ENCODE data around the gene C20orf204. TPM values are rescaled to one million over a fixed set of nuclear protein-coding genes. Genes with fewer than 3 reads are reported as not detected.

C20orf204 gene
- total RNA-seq, 2 donors from 2014 or later = 12.8 to 21.5 TPM

DNA sequence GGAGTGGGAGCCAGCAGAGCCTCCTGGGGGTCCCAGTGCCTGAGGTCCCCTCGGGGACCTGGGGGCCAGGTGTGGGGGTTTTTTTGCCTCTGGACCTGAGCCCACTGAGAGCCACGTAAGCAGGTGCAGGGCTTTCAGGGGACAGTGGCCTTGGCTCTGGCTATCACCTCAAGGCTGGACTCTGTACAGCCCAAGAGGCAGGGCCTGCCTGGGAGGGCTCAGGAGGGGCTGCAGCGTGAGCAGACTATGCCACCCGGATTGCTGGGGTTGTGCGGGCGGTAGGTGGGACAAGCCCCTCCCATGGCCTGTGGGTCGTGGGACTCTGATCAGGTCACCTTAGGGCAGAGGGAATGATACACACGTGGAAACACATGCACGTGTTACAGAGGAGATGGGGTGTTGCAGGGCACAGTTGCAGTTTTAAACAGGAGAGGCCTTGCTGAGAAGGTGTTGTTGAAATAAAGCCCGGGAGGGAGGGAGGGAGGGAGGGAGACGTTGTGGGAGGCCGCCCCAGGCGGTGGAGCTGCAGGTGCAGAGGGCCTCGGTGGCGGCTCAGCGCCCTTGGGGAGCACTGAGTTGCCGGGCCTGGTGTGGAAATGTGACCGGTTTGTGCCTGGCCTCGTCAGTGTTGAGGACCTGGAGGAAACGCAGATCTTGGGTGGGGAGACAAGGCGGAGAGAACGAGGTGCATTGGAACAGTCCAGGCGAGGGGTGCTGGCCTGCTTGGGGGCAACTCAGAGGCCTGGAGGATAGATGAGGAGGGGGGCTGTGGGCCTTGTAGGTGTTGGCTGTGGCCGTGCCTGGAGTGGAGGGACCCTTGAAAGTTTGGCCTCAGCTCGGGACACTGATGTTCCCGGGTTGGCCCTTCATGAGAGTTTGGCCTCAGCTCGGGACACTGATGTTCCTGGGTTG is 29.3 kb downstream of the C20orf204 start:
- no peak for ATAC-seq (replicated peaks)
- Mint-ChIP-seq H3K9me3 (no peaks in the 10 kb centered on the region), H3K27ac (peak overlapping the region; percentile 90), H3K36me3 (ENCODE audit: low read depth) (peaks cover 5% of the 10 kb centered on the region), H3K4me3 (peak overlapping the region; percentile 89), H3K27me3 (no peaks in the 10 kb centered on the region), H3K4me1 (peaks cover 32% of the 10 kb centered on the region)

DNA sequence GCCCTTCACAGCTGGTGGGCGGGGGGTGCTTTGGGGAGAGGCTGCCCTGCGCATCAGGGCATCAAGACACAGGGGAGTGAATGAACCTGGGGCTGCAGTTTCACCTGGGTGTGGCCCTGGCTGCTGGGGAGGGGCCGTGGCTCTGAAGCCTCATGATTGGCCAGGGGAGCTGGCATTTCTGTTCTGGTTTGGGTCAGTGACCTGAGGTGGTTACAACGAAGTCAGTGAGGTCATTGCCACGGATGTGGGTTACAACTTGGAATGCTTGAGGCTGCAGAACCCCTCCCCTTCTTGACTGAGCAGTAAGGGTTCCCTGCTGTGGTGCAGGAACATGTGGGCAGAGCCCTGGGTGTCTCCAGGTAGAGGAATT is 30.0 kb downstream of the C20orf204 start:
- peak overlapping the region; percentile 89 for H3K4me3 Mint-ChIP-seq
- ATAC-seq (replicated peaks) = peak; percentile 80
- H3K27me3 Mint-ChIP-seq = no peaks in the 10 kb centered on the region
- no peaks in the 10 kb centered on the region for H3K9me3 Mint-ChIP-seq
- H3K4me1 Mint-ChIP-seq = peaks cover 32% of the 10 kb centered on the region
- peaks cover 5% of the 10 kb centered on the region for H3K36me3 Mint-ChIP-seq (ENCODE audit: low read depth)
- peak overlapping the region; percentile 90 for H3K27ac Mint-ChIP-seq

DNA sequence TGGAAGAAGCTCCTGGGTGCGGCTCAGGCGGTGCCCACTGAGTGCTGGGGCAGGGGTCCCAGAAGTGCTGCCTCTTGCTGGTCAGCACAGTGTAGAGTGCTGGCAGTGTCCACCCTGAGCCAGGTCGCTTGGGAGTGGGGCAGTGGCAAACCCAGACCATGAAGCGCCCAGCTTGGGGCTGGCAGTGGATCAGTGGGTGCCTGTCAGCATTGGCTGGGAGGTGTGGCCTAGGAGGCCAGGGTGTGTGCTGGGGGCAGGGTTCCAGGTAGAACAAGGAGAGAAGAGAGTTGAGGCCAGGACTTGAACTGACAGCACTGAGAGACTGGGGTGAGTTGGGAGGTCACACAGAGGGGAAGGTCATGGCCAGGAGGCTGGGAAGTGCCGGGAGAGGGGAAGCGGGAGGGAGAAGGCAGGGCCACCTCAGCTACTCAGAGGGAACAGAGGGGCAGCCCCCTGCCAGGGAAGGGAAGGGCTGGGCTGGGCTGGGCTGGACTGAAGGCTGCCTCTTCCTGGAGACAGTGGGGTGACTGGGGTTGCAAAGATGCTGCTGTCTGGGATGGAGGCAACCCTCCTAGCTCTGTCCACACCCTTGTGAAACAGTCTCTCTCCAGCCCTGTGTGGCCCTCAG is 31.1 kb downstream of the C20orf204 start:
- Mint-ChIP-seq H3K27ac (peak overlapping the region; percentile 28), H3K36me3 (ENCODE audit: low read depth) (peaks cover 5% of the 10 kb centered on the region), H3K9me3 (no peaks in the 10 kb centered on the region), H3K4me3 (peak overlapping the region; percentile 20), H3K27me3 (no peaks in the 10 kb centered on the region), H3K4me1 (peaks cover 32% of the 10 kb centered on the region)
- ATAC-seq (replicated peaks) = no peak

DNA sequence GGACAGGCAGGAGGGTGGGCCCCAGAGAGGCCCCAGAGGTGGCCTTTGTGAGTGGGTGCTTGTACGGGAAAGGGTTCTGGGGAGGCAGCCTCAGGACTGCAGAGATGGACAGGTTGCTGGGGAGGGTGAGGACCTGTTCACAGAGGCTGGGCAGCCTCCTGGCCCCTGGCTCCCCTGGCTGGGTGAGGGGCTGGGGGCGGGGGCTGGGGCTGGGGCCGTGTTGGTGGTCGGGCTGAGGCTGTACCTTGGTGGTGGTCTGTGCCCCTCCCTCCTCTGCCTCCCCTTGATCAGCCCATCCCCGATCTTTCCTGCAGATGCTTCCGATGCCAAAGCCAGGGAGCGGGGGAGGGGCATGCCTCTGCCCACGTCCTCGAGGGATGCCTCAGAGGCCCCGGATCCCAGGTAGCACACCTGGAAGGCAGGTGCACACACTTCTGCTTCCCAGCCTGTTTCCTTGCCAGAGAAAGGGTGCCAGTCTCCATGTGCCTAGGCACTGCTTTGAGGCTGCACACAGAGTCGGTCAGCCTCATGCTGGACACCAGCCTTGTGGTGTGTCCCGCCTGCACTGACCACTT is 31.8 kb downstream of the C20orf204 start:
- H3K27me3 Mint-ChIP-seq = no peaks in the 10 kb centered on the region
- H3K4me3 Mint-ChIP-seq = no peak overlapping the region
- H3K9me3 Mint-ChIP-seq = no peaks in the 10 kb centered on the region
- H3K36me3 Mint-ChIP-seq (ENCODE audit: low read depth) = peaks cover 5% of the 10 kb centered on the region
- H3K27ac Mint-ChIP-seq = peak overlapping the region; percentile 25
- no peak for ATAC-seq (replicated peaks)
- peaks cover 32% of the 10 kb centered on the region for H3K4me1 Mint-ChIP-seq

DNA sequence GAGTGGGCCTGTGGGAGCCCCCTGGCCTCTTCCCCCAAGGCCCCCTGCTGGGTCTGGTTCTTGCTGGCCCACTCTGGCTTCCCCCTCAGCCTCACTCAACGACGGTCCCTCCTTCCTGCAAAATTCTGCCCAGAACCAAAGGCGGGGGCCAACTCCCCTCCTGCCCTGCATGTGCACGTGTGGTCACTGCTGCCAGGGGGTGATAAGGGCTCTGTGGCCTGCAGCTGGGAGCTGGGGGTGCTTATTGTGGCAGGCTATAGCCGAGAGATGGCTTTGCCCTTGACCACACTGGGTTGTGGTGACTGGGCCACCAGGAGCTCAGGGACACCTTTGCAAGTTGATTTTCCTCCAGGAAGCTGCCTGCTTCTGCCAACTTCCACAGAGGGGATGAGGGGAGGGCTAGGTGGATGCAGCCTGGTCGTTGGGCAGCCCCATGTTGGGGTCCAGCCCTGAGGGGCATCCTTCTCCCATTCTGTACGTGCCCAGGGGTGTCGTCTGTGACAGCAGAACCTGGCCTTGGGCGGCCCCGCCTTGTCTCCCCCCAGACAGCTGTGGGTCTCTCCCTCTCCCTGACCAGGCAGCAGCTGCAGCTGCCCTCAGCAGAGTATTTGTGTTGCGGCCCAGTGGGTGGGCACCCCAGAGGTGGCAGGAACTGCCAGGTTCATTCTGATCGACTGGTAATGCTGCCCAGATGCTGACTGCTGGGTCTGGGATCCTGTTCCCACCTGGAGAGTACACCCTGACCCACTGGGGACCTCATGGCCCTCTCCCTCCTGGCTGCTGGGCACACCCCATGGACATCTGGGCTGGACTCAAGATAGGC is 32.6 kb downstream of the C20orf204 start:
- Mint-ChIP-seq H3K4me1 (peaks cover 32% of the 10 kb centered on the region), H3K9me3 (no peaks in the 10 kb centered on the region)

DNA sequence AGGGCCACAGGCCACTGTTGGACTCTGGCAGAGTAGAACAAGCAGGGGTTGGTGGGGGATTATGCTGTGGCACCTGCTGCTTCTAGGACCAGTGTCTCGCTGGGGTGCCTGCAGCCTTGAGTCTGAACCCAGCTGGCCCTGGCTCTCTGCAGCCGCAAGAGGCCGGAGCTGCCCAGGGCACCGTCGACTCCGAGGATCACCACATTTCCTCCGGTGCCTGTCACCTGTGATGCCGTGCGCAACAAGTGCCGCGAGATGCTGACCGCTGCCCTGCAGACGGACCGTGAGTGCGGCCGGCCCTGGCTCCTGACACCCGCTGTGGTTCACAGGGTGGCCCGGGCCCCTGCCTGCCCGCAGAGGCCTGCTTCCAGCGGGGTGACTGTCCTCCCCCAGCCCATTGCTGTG is 33.2 kb downstream of the C20orf204 start:
- Mint-ChIP-seq H3K9me3 (no peaks in the 10 kb centered on the region), H3K36me3 (ENCODE audit: low read depth) (peaks cover 11% of the 10 kb centered on the region), H3K4me3 (no peak overlapping the region), H3K27me3 (no peaks in the 10 kb centered on the region), H3K4me1 (peaks cover 26% of the 10 kb centered on the region), H3K27ac (no peak overlapping the region)
- ATAC-seq (replicated peaks) = no peak

More for the DNA sequence above, 32.6 kb downstream of the C20orf204 start:
- no peak overlapping the region for H3K4me3 Mint-ChIP-seq
- no peak for ATAC-seq (replicated peaks)
- no peaks in the 10 kb centered on the region for H3K27me3 Mint-ChIP-seq
- H3K36me3 Mint-ChIP-seq (ENCODE audit: low read depth) = peaks cover 10% of the 10 kb centered on the region
- peak overlapping the region; percentile 25 for H3K27ac Mint-ChIP-seq

DNA sequence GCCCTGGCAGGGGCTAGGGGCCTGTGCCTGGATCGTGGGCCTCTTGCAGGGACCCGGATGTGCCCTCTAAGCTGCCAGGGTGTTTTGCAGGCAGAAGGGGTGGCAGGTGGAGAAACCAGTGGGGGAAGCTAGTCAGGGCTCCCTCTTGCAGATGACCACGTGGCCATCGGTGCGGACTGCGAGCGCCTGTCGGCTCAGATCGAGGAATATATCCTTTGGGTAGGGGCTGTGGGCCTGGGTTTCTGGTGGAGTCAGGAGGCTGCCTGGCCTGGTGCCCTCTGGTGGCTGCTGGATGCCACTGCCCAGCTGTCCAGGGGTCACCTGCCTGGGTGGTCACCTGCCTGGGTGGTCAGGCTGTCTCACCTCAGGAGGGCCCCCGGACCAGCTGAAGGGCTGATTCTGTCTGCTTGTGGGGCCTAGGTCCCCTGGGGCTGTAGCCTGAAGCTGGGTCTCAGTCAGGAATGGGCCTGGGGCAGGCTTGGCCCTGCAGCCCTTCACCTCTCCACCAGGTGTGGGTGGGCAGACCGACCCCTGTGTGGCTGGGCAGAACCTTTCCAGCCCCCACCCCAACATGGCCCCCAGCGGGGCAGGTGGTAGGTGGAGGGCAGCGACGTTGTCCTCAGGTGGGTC is 33.7 kb downstream of the C20orf204 start:
- Mint-ChIP-seq H3K27me3 (no peaks in the 10 kb centered on the region), H3K27ac (no peak overlapping the region), H3K9me3 (no peaks in the 10 kb centered on the region), H3K36me3 (ENCODE audit: low read depth) (peaks cover 15% of the 10 kb centered on the region), H3K4me1 (peaks cover 26% of the 10 kb centered on the region), H3K4me3 (no peak overlapping the region)
- no peak for ATAC-seq (replicated peaks)

DNA sequence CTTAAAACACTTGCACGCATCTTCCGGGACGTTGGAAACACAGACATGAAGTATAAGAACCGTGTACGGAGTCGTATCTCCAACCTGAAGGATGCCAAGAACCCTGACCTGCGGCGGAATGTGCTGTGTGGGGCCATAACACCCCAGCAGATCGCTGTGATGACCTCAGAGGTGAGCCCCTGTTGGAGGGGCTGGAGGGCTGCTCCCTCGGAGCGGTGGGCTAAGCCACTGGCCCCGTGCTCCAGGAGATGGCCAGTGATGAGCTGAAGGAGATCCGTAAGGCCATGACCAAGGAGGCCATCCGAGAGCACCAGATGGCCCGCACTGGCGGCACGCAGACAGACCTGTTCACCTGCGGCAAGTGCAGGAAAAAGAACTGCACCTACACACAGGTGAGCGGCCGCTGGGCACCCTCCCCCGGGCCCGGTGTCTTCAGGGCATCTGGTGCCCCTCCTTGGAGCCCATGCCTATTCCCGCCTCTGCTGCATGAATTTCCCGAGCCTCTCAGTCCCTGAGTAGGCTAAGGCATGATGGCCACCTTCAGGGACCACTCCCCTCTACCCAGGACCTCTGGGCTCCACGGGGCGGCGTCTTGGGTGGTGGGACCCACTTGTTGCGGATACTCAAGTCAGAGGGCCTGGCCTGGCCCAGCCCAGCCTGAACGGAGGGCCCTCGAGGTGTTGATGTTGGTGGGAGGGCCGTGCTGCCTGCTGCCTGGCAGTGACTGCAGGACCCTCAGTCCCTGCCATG is 34.4 kb downstream of the C20orf204 start:
- no peak overlapping the region for H3K4me3 Mint-ChIP-seq
- no peaks in the 10 kb centered on the region for H3K27me3 Mint-ChIP-seq
- peaks cover 21% of the 10 kb centered on the region for H3K4me1 Mint-ChIP-seq
- ATAC-seq (replicated peaks) = no peak
- H3K27ac Mint-ChIP-seq = no peak overlapping the region
- peaks cover 16% of the 10 kb centered on the region for H3K36me3 Mint-ChIP-seq (ENCODE audit: low read depth)
- H3K9me3 Mint-ChIP-seq = no peaks in the 10 kb centered on the region

DNA sequence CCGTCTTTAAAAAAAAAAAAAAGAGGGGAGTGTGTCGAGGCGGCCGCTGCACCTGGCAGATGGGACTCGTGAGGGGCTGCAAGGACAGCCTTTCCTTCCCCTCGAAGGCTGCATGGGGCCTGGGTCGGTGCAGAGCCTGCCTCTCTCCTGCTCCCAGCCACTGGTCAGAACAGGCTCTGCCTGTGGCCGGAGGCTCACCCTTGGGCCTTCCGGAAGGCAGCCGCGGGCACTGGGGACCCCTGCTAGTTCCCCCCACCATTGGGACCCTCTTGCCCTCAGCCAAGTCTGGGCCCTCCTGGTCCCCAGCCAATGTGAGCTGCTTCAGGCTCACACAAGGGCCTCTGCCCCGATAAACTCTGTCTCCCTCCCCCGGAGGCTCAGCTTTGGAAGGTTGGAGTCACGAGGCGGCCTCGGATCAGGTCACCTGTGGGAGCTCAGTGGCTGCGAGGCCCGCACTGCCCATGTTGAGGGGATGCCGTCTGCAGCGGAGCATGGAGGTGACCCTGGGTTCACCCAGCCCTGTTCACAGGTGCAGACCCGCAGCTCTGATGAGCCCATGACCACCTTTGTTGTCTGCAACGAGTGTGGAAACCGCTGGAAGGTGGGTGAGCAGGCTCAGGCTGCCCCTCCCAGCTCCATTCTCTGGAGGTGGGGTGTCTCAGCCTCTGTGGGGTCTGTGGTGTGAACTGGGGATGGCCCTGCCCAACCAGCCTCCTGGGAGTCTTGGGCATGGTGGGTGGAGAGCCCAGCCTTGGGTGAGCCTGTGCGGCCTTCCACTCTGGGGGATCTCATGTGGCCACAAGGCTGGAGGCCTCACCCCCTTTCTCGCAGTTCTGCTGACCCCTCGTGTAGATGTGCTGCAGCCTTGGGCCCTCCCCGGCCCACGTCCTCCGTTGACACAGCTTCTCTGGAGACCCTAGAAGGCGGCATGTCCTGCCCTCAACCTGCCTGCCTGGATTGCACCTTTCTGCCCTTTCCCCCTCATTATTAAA is 35.7 kb downstream of the C20orf204 start:
- Mint-ChIP-seq H3K27me3 (no peaks in the 10 kb centered on the region), H3K9me3 (no peaks in the 10 kb centered on the region), H3K36me3 (ENCODE audit: low read depth) (peaks cover 22% of the 10 kb centered on the region), H3K4me3 (no peak overlapping the region), H3K4me1 (peaks cover 12% of the 10 kb centered on the region), H3K27ac (peak overlapping the region; percentile 30)
- no peak for ATAC-seq (replicated peaks)

DNA sequence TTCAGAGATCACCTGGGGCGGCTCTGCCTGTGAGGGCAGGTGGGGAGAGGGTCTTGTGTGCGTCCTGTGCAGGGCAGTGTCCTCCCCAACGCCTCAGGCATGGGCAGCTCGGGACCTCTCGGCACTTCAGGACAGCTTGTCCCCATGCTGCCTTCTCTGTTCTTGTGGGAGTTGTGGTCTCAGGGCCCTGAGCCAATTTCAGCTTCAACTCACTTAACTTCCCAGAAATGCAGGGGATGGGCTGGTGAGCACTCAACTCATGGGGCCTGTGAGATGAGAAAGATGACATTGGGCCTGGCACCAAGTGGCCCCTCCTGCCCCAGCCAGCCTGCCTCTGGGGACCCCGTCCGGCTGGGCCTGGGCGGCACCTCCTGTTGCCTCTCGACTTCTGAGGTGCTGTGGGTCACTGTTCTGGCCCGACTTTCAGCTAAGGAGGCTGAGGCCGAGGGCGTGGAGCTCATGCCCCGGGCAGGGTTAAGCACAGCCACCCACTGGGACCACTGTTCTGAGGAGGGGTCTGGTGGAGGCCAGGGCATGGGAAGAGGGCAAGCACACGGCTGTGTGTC is 36.6 kb downstream of the C20orf204 start:
- Mint-ChIP-seq H3K27me3 (no peaks in the 10 kb centered on the region), H3K4me3 (no peak overlapping the region), H3K9me3 (no peaks in the 10 kb centered on the region), H3K4me1 (peaks cover 6% of the 10 kb centered on the region), H3K36me3 (ENCODE audit: low read depth) (peaks cover 23% of the 10 kb centered on the region), H3K27ac (peak overlapping the region; percentile 30)
- ATAC-seq (replicated peaks) = no peak

DNA sequence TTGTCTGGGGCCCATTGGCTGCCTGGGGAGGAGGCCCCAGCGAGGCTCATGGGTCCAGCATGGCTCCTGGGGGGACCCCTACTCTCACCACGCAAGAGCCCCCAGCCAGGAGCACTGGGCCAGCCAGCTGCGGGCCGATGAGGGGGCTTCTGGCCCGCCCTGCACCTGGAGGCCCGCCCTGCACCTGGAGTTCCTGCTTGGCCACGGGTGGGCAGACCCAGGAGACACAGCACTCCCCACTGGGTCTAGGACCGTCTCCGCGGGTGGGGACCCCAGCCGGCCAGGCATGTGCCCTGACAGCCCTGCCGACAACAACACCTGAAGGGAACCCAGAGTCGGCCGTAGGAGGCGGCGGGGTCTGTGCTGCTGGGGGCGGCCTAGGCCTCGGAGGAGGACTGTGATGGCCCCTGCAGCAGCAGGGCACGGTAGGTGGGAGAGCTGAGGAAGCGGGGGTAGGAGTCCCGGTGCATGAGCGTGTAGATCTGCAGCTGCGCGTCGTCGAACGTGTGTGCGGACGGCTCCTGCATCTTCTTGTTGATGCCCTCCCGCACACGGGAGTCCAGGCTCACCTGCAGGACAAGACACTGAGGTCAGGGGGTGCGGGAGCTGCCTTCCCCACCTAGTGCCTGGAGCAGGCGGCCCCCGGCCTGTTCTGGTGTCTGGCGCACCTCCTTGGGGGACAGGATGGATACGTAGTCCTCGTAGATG is 37.6 kb downstream of the C20orf204 start:
- Mint-ChIP-seq H3K27ac (no peak overlapping the region), H3K36me3 (ENCODE audit: low read depth) (peaks cover 29% of the 10 kb centered on the region), H3K4me1 (no peaks in the 10 kb centered on the region), H3K9me3 (no peaks in the 10 kb centered on the region), H3K27me3 (no peaks in the 10 kb centered on the region), H3K4me3 (no peak overlapping the region)
- no peak for ATAC-seq (replicated peaks)

Data from activated T-helper 17 cell treated with anti-CD3 and anti-CD28 coated beads, Interleukin-2, amount 50 U/mL, for 72 hours (primary cell).